OCI-M2 (cell line): ENCODE measurements around the gene RAB28.

Experiments used
- DNase-seq: peaks from one replicate; lab custom pipeline; 2025; ENCODE audit not compliant: unreplicated experiment; lab: John Stamatoyannopoulos, UW

The RAB28 gene

DNA sequence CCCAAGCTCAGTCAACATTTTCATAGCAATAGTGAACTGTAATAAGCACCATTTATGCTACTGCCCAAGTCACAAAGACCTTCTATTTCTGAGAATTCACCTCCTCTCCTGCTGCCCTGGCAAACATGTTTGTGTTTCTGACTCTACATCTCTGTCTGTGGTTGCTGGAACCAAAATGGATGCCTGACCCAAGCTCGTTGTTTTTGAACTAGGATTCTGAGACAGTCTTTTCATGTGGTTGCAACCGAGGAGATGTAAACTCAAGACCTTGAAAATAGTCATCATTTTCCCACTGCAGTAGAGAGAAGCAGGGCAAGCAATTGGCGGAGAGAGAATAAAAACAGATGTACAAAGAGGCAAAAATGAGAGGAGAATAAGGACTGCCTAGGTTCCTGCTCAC is 160.2 kb downstream of the RAB28 start:
- DNase-seq, result no peak

DNA sequence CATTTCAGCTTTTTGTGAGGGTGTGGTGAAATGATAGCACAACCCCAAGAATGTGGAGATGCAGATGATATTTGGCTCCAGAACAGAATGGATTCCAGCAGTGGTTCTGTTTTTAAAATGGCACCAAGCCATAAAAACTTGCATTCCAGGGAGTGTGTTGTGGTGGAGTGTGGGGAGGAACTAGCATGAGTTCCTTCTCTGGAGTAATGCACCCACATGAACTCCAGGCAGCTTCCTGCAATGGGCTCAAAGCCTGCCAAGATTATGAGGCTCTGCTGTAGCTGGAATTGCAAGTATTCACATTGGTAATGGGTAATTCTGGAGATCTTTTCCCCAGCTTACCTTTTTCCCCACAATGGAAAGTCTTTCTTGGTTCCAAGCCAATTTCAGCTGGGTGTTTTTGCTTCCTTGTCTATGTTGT is 161.4 kb downstream of the RAB28 start:
- no peak for DNase-seq
